Measurements from ENCODE around the gene FAM184B.
A peak's percentile ranks its signal among the peaks of the same experiment; 100 is the strongest.
"Not testable (repeated sequence)": the region's sequence is repeated elsewhere in the genome, so short reads cannot be mapped to it uniquely, and the experiment has no call there.

FAM184B gene

DNA sequence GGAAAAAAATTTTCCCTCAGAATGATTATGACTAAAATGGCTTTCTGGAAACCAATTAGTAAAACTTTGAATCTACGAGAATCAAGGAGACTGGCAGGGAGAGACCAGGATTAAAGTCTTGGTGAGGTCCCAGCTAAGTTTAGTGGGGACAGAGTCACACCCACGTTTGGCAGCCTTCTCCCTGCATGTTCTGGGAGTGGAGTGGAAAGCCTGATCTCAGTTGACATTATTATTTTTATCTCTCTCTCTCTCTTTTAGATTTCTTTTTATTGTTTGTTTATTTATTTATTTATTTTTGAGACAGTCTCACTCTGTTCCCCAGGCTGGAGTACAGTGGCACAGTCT is 99.2 kb downstream of the FAM184B start:
- DNase-seq (ENCODE audit: low spot score): no peak

DNA sequence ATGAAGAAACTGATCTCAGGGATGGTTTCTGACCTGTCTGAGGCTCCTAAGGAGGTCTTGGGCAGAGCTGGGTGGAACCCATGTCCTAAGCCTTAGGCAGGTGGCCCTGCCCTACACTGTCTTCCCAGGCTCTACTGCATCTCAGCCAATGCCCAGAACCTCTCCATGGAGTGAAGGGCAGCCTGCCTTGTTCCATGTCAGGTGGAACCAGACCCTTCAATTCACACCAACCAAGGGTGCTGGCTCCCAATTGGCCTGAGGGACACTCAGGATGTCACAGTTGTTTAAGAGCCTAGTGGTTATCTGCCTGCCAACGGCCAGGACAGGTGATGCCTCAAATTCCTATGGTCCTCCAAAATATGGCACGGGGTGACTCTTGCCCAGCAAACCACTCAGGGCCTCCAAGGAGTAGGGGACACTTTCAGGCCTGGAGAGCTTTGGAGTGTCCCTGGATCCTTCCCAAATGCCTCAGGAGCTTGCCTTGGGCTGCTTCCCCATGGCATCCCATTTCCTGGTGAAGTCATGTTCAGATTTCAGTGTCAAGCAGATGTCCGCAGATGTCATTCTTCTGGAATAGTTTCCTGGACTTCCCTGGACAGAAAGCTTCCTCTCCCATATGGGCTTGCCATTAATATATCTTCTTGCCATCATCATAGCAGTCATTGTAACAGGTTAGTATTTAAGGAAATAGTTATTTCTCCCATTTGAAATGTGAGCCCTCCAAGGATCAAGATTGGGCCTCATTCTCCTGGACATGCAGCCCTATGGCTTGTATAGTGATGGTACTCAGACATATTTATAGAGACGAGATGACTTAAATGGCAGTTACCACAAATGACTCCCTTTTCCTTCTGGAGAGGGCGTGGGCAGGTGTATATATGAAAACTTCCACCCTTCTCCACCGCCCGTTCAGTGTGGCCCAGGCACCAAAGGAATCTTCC is 99.9 kb downstream of the FAM184B start:
- DNase-seq (ENCODE audit: low spot score): no peak

DNA sequence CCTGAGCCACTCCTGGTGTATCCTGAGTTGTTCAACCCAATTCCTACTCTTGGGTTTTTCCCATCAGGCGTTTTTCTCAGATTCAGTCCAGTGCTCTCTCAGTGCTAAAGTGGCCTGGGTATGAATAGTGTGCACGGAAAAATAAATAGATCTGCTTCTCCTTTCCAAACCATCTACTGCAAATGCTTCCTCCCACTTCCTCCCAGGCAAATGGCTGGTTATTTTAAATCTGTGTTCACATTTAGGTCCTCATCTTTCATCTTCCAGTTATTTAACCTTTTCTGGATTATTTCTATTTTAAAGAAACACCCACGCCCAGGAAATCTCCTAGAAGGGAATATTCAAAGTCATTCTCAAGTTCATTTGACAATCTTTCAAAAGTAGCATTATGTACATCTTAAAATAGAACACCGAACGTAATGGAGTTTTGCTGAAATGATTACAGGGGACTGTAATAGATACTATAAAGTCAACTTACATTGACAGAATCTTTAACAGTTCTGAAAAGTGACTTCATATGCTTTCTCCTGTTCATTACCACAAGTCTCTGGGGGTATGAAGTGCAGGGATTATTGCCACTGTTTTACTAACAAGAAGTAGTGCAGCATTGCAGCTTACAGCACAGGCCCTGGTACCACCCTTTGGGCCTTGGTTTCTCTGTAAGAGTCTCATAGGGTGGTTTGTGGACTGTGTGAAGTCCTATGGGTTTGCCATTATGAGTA is 100.7 kb downstream of the FAM184B start:
- no peak for DNase-seq (ENCODE audit: low spot score)

GRCh38 chr4:17670423-17670822 is 111.0 kb downstream of the FAM184B start:
- DNase-seq (ENCODE audit: low spot score): no peak

- no peak for DNase-seq (ENCODE audit: low spot score)
Observed at GRCh38 chr4:17667653-17668201, 113.7 kb downstream of the FAM184B start.

DNA sequence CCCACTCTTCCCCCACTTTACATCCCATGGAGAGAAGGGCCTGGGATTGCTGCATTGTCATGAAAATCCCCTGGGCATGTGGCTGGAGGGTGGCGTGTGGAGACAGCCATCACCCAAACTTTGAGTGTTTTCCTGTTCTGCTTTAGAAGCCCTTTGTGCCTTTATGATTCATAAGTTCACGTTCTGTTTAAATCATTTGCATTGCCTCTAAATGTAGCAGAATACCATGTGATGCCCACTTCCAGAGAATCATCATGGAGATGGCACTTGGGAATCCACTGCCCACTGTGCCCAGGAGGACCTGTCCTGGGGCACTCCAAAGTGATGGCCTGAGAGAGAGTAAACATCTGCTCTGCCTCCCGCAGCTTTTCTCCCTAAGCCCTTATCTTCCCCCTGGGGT is 114.2 kb downstream of the FAM184B start:
- no peak for DNase-seq (ENCODE audit: low spot score)

DNA sequence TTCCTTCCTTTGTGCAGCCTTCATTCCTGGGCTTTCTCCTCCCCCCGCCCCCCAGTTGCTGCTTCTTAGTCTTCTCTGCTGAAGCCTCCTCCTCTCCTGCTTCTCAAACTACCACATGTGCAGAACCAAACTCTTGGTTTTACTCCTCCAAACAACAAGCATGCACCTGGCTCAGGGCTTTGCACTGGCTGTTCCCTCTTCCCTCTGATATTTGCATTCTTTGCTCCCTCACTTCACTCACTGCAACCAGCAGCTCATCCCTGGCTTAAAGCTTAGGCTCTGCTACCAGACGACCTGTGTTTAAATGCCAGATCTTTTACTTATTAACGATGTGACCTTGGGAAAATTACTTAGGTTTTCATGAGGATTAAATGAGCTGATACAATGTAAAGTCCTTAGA is 115.6 kb downstream of the FAM184B start:
- DNase-seq (ENCODE audit: low spot score): no peak

DNA sequence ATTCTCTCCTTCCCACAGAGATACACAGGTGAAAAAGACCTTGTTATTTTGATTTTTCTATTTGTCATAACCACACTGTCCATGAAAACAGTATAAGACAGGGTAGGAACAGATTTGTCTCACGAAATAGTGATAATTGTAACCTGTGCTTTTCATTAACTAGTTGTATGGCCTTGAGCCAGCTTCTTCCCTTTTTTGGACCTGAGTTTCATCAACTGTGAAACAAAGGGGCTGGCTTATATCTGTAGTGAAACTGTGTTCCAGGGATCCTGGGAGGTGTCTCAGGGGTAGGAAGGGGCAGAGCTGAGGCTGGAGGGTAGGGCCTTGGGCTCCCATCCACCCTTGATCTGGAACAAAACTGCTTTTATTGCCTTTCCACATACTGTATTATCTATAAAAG is 116.1 kb downstream of the FAM184B start:
- DNase-seq (ENCODE audit: low spot score): no peak

DNA sequence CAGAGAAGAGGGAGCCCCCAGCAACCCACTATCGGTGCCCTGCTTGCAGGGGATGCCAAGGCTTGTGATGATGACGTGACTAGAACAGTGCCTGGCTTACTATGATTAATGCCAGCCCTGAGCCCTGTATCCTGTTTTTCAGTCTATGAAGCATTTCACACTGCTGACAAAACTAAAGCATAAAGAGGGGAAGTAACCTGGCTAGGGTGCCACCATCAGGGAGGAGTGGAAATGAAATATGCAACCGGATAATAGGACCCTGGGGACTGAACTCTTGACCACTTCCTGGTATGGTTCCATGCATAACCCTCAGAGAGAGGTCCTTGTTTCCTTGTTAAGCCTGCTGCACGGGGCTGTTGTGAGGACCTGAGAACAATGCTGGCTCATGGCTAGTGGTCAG is 116.7 kb downstream of the FAM184B start:
- DNase-seq (ENCODE audit: low spot score): no peak

DNA sequence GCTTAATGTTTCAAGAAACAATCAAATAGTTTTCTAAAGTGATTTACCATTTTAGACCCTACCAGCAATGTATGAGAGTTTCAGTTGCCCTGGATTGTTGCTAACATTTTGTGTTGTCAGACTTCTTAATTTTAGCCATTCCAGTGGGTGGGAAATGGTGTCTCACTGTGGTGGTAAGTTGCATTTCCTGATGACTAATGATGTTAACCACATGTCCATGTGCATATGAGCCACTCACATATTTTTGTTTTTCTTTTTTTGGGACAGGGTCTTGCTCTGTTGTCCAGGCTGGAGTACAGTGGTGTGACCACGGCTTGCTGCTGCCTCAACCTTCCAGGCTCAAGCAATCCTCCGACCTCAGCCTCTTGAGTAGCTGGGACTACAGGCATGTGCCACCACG is 118.7 kb downstream of the FAM184B start:
- no peak for DNase-seq (ENCODE audit: low spot score)

DNA sequence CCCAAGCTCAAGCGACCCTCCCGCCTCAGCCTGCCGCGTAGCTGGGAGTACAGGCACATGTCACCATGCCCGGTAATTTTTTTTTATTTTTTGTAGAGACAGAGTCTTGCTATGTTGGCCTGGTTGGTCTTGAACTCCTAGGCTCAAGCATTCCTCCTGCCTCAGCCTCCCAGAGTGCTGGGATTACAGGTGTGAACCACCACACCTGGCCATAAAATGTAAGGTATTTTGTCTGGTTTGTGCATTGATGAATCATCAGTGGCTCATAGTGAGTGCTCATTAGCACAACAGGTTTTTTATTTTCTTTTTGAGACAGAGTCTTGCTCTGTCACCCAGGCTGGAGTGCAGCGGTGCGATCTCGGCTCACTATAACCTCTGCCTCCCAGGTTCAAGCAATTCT is 122.2 kb downstream of the FAM184B start:
- DNase-seq (ENCODE audit: low spot score): not testable (repeated sequence)

GRCh38 chr4:17657849-17658248 is 123.6 kb downstream of the FAM184B start:
- DNase-seq (ENCODE audit: low spot score): no peak

DNA sequence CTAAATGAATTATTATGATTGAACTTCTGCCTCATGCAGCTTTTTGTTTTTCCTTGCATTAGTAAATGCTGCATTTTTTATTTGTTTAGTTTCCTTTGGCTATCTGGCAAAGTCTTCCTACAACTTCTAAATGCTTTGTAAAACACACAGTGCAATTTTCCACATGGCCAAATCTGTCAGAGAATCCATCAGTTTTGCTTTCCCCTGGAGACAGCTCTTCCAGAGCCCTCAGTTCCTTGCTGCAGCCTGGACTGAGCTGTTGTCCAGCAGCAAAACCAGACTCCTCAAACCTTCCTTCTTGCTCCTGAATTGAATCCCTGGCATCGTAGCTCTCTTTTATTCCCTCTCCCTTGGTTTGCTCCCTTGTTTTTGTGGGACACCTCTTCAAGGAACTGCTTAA is 124.3 kb downstream of the FAM184B start:
- no peak for DNase-seq (ENCODE audit: low spot score)

- no peak for DNase-seq (ENCODE audit: low spot score)
Observed at GRCh38 chr4:17654701-17655100, 126.7 kb downstream of the FAM184B start.

GRCh38 chr4:17650406-17650805 is 131.0 kb downstream of the FAM184B start:
- DNase-seq (ENCODE audit: low spot score): no peak

DNA sequence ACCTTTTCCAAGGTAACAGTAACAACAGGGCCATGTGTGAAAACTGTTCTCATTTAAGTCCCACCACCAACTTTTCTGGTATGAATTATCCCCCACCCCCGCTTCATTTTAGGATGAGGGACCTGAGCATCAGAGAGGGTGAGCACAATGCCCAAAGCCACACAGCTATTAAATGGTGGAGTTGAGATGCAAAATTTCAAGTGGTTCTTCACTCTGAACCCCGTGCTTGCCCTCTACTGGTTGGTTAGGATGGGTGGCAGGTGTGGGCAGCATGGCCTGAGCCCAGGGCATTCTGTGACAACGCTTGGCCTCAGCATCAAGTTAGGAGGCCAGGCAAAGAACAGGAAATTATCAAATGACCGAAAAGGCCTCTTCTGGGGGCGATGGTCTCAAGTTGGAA is 133.5 kb downstream of the FAM184B start:
- DNase-seq (ENCODE audit: low spot score): no peak

DNA sequence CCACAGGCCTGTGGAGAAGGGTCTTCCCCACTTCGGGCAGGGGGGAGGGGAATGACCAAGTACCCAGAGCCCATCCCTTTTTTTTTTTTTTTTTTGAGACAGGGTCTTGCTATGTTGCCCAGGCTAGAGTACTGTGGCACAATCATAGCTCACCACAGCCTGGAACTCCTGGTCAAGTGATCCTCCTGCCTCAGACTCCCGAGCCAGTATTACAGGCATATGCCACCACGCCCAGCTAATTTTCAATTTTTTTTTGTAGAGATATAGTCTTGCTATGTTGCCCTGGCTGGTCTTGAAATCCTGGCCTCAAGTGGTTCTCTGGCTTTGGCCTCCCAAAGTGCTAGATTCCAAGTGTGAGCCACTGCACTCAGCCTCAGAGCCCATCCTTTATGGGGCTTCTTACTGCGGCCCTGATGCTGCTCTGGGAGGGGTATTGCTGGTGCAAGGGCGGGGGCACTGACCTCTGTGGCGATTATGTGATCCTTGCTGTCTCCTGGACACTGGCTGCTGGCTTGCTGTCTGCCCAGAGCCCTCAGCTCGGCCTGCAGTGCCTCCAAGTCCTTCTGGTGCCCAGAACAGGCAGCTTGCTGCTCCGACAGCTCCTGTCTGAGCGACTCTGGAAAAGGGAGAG is 134.1 kb downstream of the FAM184B start:
- DNase-seq (ENCODE audit: low spot score): no peak

DNA sequence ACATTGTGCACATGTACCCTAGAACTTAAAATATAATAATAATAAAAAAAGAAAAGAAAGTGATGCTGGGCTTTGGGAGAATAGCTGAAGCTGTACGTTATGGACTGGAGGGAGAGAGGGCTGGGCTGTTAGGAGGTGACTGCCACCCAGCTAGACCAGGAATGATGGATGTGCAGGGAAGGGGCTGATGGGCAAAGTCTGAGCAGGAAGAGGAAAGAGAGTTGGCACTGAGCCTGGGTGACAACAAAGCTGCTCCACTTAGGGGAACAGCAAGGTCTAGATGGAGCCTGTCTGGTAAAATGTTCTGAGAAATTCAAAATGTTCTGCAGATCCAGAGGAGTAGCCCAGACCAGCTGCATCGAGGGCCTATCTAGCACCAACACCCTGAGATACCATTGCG is 134.7 kb downstream of the FAM184B start:
- no peak for DNase-seq (ENCODE audit: low spot score)

GRCh38 chr4:17642398-17642783 is 139.0 kb downstream of the FAM184B start:
- DNase-seq (ENCODE audit: low spot score): no peak

DNA sequence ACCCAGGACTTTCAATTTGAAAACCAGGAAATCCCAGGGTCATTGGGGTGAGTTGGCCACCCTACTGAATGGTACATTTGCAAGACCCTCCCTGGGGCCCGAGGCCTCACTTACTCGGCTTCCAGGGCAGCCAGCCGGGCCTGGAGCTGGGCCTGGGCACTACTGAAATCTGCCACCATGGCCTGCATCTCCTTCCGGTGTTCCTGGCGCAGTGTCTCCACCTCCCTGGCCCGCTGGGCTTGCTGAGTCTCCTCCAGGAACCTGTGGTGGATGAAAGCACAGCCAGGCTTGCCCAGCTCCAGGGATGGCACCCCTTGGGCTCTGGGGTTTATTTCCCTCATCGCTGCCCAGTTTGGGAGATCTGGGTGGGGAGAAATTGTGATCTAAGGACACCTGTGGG is 142.3 kb downstream of the FAM184B start:
- DNase-seq (ENCODE audit: low spot score): no peak

DNA sequence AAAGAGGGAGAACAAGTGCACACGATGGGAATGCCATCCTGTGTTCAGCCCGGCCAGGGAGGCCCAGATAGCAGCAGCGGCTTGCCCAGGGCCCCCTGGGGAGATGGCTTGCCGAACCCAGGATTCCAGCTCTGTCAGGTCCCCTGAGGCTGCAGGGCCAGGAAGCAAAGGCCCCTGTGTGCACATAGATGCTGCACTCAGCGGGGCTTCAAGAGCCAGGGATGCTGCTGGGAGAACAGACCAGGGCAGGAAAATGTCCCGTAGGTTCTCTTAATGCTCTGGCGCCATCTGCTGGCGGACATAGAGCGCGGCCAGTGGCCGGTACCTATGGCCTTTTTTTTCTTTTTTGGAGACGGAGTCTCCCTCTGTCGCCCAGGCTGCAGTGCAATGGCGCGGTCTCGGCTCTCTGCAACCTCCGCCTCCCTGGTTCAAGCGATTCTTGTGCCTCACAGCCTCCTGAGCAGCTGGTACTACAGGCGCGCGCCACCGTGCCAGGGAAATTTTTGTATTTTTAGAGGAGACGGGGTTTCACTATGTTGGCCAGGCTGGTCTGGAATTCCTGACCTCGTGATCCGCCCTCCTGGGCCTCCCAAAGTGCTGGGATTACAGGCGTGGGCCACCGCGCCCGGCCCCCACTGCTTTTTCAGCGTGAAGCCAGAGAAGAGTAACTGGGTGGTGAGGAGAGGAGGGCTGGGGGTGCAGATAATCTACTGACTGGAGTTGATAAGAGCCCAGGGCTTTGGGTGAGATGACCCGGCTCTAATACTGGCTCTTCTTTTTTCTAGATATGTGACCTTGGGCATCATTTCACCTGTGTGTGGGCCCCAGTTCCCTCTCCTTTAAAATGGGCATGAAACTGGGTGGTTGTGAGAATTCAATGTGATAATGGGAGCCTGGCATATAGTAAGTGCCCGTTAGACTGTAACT is 144.5 kb downstream of the FAM184B start:
- DNase-seq (ENCODE audit: low spot score): peak; percentile 78

DNA sequence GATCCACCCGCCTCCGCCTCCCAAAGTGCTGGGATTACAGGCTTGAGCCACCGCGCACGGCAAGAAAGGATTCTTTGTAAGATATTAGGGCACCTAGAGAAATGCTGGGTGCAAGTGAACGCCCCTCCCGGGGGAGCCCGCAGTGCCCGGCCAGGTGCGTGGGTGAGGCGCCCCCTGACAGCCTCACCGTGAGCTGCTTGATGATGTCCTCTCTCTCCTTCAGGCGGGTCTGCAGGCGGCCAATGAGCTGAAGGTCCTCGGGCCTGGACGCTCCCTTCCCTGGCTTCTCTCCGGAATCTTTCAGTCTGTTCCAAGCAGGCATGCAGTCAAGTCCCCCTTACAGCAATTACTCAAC is 145.1 kb downstream of the FAM184B start:
- no peak for DNase-seq (ENCODE audit: low spot score)

All from hepatic stellate cell (primary cell).